SH-SY5Y (cell line): Measurements from ENCODE around the gene ADGRD2.

Experiments
- GATA2 ChIP-seq: IDR thresholded peaks from 2 replicates; pipeline ENCODE4 v1.6.1; 2011; ENCODE audit warnings: mild to moderate bottlenecking, low read depth, low read length
- GATA3 ChIP-seq: IDR thresholded peaks from 2 replicates; pipeline ENCODE4 v1.6.1; 2011; ENCODE audit warnings: low read depth, mild to moderate bottlenecking, low read length, moderate library complexity

DNA sequence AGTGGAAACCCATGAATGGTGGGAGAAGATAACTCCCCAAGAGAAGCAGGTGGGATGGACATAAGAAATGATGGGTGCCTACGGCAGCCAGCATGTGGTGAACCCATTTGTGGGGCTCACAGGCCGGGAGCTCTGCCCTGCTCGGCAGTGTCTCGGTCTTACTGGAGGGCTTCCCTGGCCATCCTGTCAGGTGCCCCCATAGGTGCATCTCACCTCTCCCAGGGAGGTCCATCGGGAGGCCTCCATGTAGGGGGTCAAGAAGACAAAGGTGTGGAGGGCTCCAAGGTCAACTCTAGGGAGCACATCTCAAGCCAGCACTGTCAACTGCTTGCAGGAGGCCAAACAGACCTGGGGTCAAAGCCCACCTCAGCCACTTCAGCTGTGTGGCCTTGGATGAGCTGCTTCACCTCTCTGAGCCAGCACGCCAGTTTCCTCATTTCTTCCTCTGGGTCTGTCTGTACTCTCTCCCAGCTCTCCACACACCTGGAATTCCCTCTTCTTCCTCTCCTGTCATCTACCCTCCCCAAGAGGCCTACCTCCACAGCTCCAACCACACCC is 10.5 kb upstream of the ADGRD2 start:
- no peak for TF ChIP-seq GATA3
- no peak for TF ChIP-seq GATA2
